ENCODE measurements around the gene CTSG. TPM values are rescaled to one million over a fixed set of nuclear protein-coding genes. Genes with fewer than 3 reads are reported as not detected.

CTSG gene, protein sequence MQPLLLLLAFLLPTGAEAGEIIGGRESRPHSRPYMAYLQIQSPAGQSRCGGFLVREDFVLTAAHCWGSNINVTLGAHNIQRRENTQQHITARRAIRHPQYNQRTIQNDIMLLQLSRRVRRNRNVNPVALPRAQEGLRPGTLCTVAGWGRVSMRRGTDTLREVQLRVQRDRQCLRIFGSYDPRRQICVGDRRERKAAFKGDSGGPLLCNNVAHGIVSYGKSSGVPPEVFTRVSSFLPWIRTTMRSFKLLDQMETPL
- not detected in 2 replicates for total RNA-seq (2022)
- Bru-seq, nascent RNA = not detected
- BruChase-seq, experiment 1, labeled RNA remaining after a 6-hour chase = not detected
- BruChase-seq, experiment 2, labeled RNA remaining after a 2-hour chase = not detected
- long read RNA-seq = 0 reads

DNA sequence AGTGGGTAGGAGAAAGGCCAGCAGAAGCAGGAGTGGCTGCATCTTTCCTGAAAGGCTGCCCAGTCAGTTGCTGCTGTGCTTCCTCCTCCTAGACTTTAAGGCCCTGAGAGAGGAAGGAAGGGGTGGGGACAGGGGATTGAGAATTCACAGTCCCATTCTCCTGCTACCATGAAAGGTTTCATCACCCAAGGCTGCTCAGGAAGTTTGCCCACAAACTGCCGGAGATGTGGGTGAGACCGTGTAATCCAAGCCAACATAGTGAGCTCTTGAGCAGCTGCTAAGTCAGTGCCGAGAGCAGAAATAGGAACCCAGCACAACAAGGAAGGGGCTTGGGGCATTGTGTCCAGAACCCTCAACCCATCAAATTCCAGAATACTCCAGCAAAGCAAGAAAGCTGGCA, at the start of gene CTSG:
CTSG (minus strand) TSS at position 69 of the 400 bp plus-strand sequence; CDS start at position 42, 27 bp downstream.
- no peaks in the 10 kb centered on the region for H3K36me3 Mint-ChIP-seq (ENCODE audit: insufficient read depth, unreplicated experiment)
- no TSS peak for BruUV-seq (replicated peaks)
- H3K27ac Mint-ChIP-seq (ENCODE audit: unreplicated experiment) = no peak within 1 kb of the TSS
- H3K27me3 Mint-ChIP-seq (ENCODE audit: unreplicated experiment) = peaks cover 54% of the 10 kb centered on the region
- no peak for DNase-seq
- TF ChIP-seq, protein P1, sequence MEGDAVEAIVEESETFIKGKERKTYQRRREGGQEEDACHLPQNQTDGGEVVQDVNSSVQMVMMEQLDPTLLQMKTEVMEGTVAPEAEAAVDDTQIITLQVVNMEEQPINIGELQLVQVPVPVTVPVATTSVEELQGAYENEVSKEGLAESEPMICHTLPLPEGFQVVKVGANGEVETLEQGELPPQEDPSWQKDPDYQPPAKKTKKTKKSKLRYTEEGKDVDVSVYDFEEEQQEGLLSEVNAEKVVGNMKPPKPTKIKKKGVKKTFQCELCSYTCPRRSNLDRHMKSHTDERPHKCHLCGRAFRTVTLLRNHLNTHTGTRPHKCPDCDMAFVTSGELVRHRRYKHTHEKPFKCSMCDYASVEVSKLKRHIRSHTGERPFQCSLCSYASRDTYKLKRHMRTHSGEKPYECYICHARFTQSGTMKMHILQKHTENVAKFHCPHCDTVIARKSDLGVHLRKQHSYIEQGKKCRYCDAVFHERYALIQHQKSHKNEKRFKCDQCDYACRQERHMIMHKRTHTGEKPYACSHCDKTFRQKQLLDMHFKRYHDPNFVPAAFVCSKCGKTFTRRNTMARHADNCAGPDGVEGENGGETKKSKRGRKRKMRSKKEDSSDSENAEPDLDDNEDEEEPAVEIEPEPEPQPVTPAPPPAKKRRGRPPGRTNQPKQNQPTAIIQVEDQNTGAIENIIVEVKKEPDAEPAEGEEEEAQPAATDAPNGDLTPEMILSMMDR (IDR thresholded peaks at IDR 0.05; ENCODE audit: unreplicated experiment) = no peak
- CTCF ChIA-PET = no interaction called here
- H3K9me3 Mint-ChIP-seq (ENCODE audit: low read depth, unreplicated experiment) = no peaks in the 10 kb centered on the region
- H3K4me3 Mint-ChIP-seq (ENCODE audit: low read depth, unreplicated experiment) = no peak within 1 kb of the TSS
- intact Hi-C loops (cut with micrococcal nuclease; ENCODE audit: unreplicated experiment) = no loop called here
- no peaks in the 10 kb centered on the region for H3K4me1 Mint-ChIP-seq (ENCODE audit: low read depth, unreplicated experiment)

DNA sequence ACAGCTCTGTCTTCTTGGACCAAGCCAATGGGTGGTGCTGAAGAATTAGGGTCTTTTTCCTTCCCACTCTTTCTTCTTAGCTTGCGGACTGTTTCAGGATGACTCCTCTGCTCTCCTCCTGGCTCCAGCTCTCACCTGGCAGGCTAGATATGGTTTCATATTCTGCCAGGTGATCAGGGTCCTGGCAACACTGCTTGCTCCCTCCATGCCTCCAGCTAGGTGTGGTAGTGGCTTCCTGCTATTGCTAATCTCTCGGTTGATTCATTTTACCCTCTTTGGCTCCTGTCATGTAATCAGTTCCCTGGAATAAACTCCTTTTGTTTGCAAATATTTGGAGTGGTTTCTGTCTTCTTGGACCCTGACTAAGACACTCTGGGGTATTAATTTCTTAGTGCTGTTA, 37.7 kb upstream of the CTSG start:
- Mint-ChIP-seq H3K4me3 (ENCODE audit: low read depth, unreplicated experiment) (no peak overlapping the region), H3K36me3 (ENCODE audit: insufficient read depth, unreplicated experiment) (no peaks in the 10 kb centered on the region), H3K27me3 (ENCODE audit: unreplicated experiment) (peaks cover under 1% of the 10 kb centered on the region), H3K4me1 (ENCODE audit: low read depth, unreplicated experiment) (no peaks in the 10 kb centered on the region), H3K27ac (ENCODE audit: unreplicated experiment) (no peak overlapping the region), H3K9me3 (ENCODE audit: low read depth, unreplicated experiment) (no peaks in the 10 kb centered on the region)
- TF ChIP-seq, protein P1 (IDR thresholded peaks at IDR 0.05; ENCODE audit: unreplicated experiment) = no peak
- DNase-seq = no peak
- no TSS peak for BruUV-seq (replicated peaks)
- intact Hi-C loops (cut with micrococcal nuclease; ENCODE audit: unreplicated experiment) = no loop called here
- CTCF ChIA-PET = no interaction called here

DNA sequence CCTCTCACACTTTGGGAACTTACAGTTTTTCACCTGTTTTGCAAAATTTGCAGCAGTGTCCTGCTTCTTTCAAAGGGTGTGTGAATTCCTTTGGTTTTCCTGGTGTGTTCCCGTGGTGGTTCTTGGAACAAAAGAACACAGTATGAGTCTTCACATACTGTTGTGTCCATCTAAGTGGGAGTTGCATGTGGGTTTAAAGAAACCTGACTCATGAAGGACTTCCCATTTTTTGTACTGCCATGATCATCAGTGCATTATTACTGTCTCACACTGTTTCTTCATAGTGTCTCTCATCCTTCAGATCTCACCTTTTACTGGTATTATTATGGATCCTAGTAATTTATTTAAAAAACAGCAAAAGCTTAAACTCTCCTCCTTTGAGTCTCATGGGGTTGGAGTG, 37.2 kb upstream of the CTSG start:
- BruUV-seq (replicated peaks) = no TSS peak
- no peak for DNase-seq
- intact Hi-C loops (cut with micrococcal nuclease; ENCODE audit: unreplicated experiment) = no loop called here

DNA sequence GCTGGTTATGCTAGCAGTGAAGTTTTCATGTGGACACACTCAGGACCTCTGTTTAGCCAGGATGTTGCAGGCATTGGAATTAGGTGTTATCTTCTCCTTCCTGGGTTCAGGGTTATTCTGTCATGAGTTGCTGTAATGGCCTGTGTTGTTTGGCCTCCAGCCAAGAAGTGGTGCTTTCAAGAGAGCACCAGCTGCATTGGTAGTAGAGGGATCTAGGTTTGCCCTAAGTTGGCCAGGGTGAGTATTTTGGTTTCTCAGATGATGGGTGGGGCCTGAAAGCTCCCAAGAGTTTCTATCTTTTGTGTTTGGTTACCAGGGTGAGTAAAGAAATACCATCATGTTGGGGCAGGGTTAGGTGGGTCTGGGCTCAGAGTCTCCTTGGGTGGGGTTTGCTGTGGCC, 36.1 kb upstream of the CTSG start:
- H3K4me1 Mint-ChIP-seq (ENCODE audit: low read depth, unreplicated experiment) = no peaks in the 10 kb centered on the region
- no peak overlapping the region for H3K4me3 Mint-ChIP-seq (ENCODE audit: low read depth, unreplicated experiment)
- DNase-seq = no peak
- no TSS peak for BruUV-seq (replicated peaks)
- H3K27ac Mint-ChIP-seq (ENCODE audit: unreplicated experiment) = no peak overlapping the region
- TF ChIP-seq, protein P1 (IDR thresholded peaks at IDR 0.05; ENCODE audit: unreplicated experiment) = no peak
- CTCF ChIA-PET = no interaction called here
- intact Hi-C loops (cut with micrococcal nuclease; ENCODE audit: unreplicated experiment) = no loop called here
- H3K27me3 Mint-ChIP-seq (ENCODE audit: unreplicated experiment) = peaks cover 15% of the 10 kb centered on the region
- H3K36me3 Mint-ChIP-seq (ENCODE audit: insufficient read depth, unreplicated experiment) = no peaks in the 10 kb centered on the region
- H3K9me3 Mint-ChIP-seq (ENCODE audit: low read depth, unreplicated experiment) = no peaks in the 10 kb centered on the region

More for the DNA sequence above, 37.2 kb upstream of the CTSG start:
- no peaks in the 10 kb centered on the region for H3K4me1 Mint-ChIP-seq (ENCODE audit: low read depth, unreplicated experiment)
- H3K27ac Mint-ChIP-seq (ENCODE audit: unreplicated experiment) = no peak overlapping the region
- no peak overlapping the region for H3K4me3 Mint-ChIP-seq (ENCODE audit: low read depth, unreplicated experiment)
- no peaks in the 10 kb centered on the region for H3K9me3 Mint-ChIP-seq (ENCODE audit: low read depth, unreplicated experiment)
- TF ChIP-seq, protein P1 (IDR thresholded peaks at IDR 0.05; ENCODE audit: unreplicated experiment) = no peak
- H3K36me3 Mint-ChIP-seq (ENCODE audit: insufficient read depth, unreplicated experiment) = no peaks in the 10 kb centered on the region
- peaks cover 6% of the 10 kb centered on the region for H3K27me3 Mint-ChIP-seq (ENCODE audit: unreplicated experiment)
- CTCF ChIA-PET = no interaction called here
